ENCODE data around the gene EXT2. TPM values are rescaled to one million over a fixed set of nuclear protein-coding genes. Genes with fewer than 3 reads are reported as not detected.

The EXT2 gene
- total RNA-seq, 4 donors from 2014 or later, result 19.0 to 53.2 (median 44.5) TPM

DNA sequence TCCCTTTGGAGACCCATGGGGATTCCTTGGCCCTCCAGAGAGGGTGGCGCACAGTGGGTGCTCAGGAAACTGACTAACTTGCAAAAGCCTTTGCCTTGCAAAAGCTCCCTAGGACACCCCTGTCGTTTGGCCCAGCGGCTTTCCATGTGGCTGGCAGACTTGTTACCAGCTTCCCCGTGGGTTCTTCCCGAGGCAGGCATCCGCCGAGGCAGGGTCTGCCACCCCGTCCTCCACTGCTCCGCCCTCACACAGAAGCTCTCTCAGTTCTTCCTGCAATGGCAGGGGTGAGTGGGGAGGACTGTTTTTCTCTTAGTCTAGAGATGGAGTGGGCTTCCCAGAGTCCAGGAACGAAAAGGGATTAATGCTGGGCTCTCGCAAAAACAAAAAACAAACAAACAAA lies 191.4 kb downstream of the EXT2 start:
- H3K4me3 ChIP-seq, result no peak overlapping the region
- no peak for DNase-seq
- no peak for TF ChIP-seq POLR2A (IDR thresholded peaks at IDR 0.05)
- no peak for TF ChIP-seq CTCF (IDR thresholded peaks at IDR 0.05)
- no peak overlapping the region for H3K27ac ChIP-seq
- 78 to 84% methylated on average over 9 to 10 of the region's 11 CpGs for WGBS, 2 donors
- H3K4me1 ChIP-seq, result peaks cover 0 to 9% (median 0%) of the 10 kb centered on the region in 3 donors
- no peaks in the 10 kb centered on the region for H3K36me3 ChIP-seq
- intact Hi-C loops (cut with DNase I), result loop anchor here (2.0 kb wide), 1 partner anchor 250 kb away; no protein-coding TSS in a partner anchor
- H3K27me3 ChIP-seq, result no peaks in the 10 kb centered on the region
- H3K9me3 ChIP-seq, result no peaks in the 10 kb centered on the region

DNA sequence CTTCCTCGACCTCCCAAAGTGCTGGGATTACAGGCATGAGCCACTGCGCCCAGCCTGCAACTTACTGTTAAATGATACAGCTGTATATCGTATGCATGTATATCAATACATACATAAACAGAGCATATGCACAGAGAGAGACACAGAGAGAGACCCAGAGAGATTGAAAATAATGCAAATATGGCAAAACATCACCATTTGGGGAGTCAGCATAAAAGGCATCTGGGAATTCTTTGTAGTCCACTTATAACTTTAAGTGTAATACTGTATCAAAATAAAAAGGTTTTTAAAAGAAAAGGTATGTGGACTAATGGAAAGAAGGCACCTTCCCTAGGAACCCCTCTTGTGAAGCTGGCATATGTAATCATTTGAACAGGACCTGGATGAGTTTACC lies 192.7 kb downstream of the EXT2 start:
- no peak overlapping the region for H3K4me3 ChIP-seq
- intact Hi-C loops (cut with DNase I), result no loop called here
- H3K27ac ChIP-seq, result no peak overlapping the region
- DNase-seq, result no peak
- no peaks in the 10 kb centered on the region for H3K9me3 ChIP-seq
- H3K27me3 ChIP-seq, result no peaks in the 10 kb centered on the region
- peaks cover 0 to 9% (median 0%) of the 10 kb centered on the region in 3 donors for H3K4me1 ChIP-seq
- TF ChIP-seq CTCF (IDR thresholded peaks at IDR 0.05), result no peak
- no peak for TF ChIP-seq POLR2A (IDR thresholded peaks at IDR 0.05)
- WGBS, 2 donors, result 80 to 82% methylated on average over 3 of the region's 3 CpGs
- H3K36me3 ChIP-seq, result no peaks in the 10 kb centered on the region

DNA sequence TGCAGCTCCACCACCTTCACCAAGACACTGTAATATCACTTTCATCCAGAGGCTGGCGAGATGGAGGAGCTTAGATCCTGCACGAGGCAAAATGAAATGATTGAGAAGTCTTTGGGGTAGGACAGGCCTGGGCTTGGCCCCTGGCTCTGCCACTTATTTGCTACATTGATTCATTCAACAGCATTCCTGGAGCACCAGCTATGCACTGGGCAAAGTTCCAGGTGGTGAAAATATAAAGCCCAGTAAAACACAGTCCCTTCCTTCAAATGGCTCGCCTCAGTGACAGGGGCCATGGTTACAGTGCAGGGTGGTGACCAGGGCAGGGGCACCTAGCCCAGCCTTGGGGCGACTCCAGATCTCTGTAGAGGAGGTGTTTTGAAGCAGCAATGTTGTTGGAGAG lies 194.7 kb downstream of the EXT2 start:
- Histone ChIP-seq H3K36me3 (no peaks in the 10 kb centered on the region), H3K4me1 (peaks cover 0 to 9% (median 0%) of the 10 kb centered on the region in 3 donors), H3K27me3 (peaks cover 0 to 14% (median 0%) of the 10 kb centered on the region in 4 donors), H3K27ac (no peak overlapping the region), H3K4me3 (no peak overlapping the region), H3K9me3 (no peaks in the 10 kb centered on the region)
- TF ChIP-seq POLR2A (IDR thresholded peaks at IDR 0.05) (no peak), CTCF (IDR thresholded peaks at IDR 0.05) (no peak)
- intact Hi-C loops (cut with DNase I), result no loop called here
- WGBS, 2 donors, result 21 to 42% methylated on average over 2 to 3 of the region's 4 CpGs
- no peak for DNase-seq

Other genes with a start within 250 kb of the EXT2 start
- gene ALKBH3, start 214.8 kb upstream of the EXT2 start, total RNA-seq, result 10 to 100 TPM; 25.6 to 41.2 (median 30.7) TPM
- 10 to 100 TPM in 2 of 4 donors, 1 to 10 TPM in 2; 4.7 to 33.6 (median 16.0) TPM for gene C11orf96, start 153.0 kb upstream of the EXT2 start, total RNA-seq
- gene ACCSL, start 47.7 kb upstream of the EXT2 start, total RNA-seq, result not detected
- 10 to 100 TPM in 1 of 4 donors, 1 to 10 TPM in 3; 3.4 to 22.1 (median 4.9) TPM for gene ACCS, start 29.4 kb upstream of the EXT2 start, total RNA-seq
- gene ALX4, start 214.5 kb downstream of the EXT2 start, total RNA-seq, result not detected